Transverse colon (tissue), 4 donors: ENCODE measurements around the gene MEN1.
A peak's percentile ranks its signal among the peaks of the same experiment; 100 is the strongest.

Source experiments
- CTCF ChIP-seq, 5 experiments: fragments of 200-600 bp in 3 of 5; fragments of 450-650 bp in 2 of 5; sonication (generic) in 3 of 5; IDR thresholded peaks; 1 replicate in 2 of 5; 2 replicates in 3 of 5; pipeline ENCODE4 v1.5.1; 2016 to 2017; ENCODE audit warnings: antibody characterized with exemption in 5 of 5, inconsistent platforms in 3 of 5, mild to moderate bottlenecking in 2 of 5, moderate library complexity in 1 of 5
- EP300 ChIP-seq: sonication (generic); formaldehyde crosslinking; IDR thresholded peaks from one replicate; pipeline ENCODE4 v1.6.1; 2017; ENCODE audit warnings: antibody characterized with exemption, low read depth
- POLR2A ChIP-seq: fragments of 450-650 bp; IDR thresholded peaks from one replicate; pipeline ENCODE4 v1.6.1; 2016; ENCODE audit warnings: antibody characterized with exemption, mild to moderate bottlenecking, moderate library complexity
- POLR2AphosphoS5 ChIP-seq, 3 donors: sonication (generic); formaldehyde crosslinking; IDR thresholded peaks; one replicate each; pipeline ENCODE4 v1.6.1; 2016; ENCODE audit warnings: antibody characterized with exemption in 3 of 3

GRCh38 chr11:64809781-64810241 lies 540 bp downstream of the MEN1 start:
- TF ChIP-seq CTCF (IDR thresholded peaks at IDR 0.05): no peak
- TF ChIP-seq POLR2A: no peak
- TF ChIP-seq EP300: no peak
- TF ChIP-seq POLR2AphosphoS5 (IDR thresholded peaks at IDR 0.05): peak in 1 of 3 donors; percentile 7
